ENCODE measurements around the gene MYH6. TPM values are rescaled to one million over a fixed set of nuclear protein-coding genes. Genes with fewer than 3 reads are reported as not detected.
"Not testable (repeated sequence)": the region's sequence is repeated elsewhere in the genome, so short reads cannot be mapped to it uniquely, and the experiment has no call there.

Gene MYH6
- total RNA-seq, 1 donor from 2014 or later = 0.24 TPM

DNA sequence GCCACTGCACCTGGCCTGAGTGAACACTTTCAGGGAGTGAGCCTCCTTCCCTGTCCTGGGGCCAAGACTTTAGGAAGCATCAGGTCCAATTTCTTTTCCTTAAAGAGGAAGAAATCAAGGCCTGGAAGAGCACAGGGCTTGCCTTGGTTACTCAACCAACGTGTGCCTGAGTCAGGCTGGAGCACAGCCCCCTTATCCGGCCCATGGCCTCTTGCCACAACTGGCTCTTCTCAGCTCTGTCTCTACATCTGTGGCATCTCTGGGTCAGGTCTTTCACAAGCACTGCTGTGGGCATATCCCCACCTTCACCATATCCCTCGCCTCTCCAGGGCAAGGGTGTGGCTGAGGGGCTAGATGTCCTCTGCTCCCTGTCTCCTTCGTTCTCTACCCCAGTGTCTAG is 6.8 kb downstream of the MYH6 start:
- peaks cover 9% of the 10 kb centered on the region for H3K4me1 Mint-ChIP-seq (ENCODE audit: unreplicated experiment)
- no peaks in the 10 kb centered on the region for H3K36me3 Mint-ChIP-seq
- H3K27ac Mint-ChIP-seq = no peak overlapping the region
- DNase-seq (ENCODE audit: extremely low spot score, unreplicated experiment) = no peak
- H3K9me3 Mint-ChIP-seq = no peaks in the 10 kb centered on the region
- no peak for TF ChIP-seq CTCF (conservative IDR thresholded peaks at IDR 0.05)
- no peak overlapping the region for H3K4me3 Mint-ChIP-seq
- H3K27me3 Mint-ChIP-seq = peaks cover 20% of the 10 kb centered on the region

DNA sequence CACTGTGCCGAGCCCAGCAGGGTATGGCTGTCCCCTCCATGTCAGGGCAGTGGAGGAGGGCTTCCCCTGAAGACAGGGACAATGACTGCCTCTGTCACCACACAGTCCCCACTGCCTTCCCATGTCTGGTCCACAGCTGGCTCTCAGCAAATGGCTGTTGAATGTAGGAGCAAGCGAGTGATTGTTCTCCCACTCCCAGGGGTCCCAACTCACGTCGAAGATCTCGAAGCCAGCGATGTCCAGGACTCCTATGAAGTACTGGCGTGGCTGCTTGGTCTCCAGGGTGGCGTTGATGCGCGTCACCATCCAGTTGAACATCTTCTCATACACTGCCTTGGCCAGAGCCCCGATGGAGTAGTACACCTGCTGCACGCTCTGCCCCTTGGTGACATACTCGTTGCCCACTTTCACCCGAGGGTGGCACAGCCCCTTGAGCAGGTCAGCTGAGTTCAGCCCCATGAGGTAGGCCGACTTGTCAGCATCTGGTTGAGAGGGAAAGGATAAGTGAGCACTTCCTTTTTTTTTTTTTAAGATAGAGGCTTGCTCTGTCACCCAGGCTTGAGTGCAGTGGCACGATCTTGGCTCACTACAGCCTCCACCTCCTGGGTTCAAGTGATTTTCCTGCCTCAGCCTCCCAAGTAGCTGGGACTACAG is 7.5 kb downstream of the MYH6 start:
- not testable (repeated sequence) for DNase-seq (ENCODE audit: extremely low spot score, unreplicated experiment); H3K4me1 Mint-ChIP-seq (ENCODE audit: unreplicated experiment); H3K27ac Mint-ChIP-seq; H3K36me3 Mint-ChIP-seq; H3K4me3 Mint-ChIP-seq; H3K9me3 Mint-ChIP-seq
- peaks cover 15% of the 10 kb centered on the region for H3K27me3 Mint-ChIP-seq

GRCh38 chr14:23399591-23399990 is 8.5 kb downstream of the MYH6 start:
- H3K4me1 Mint-ChIP-seq (ENCODE audit: unreplicated experiment) = peaks cover 9% of the 10 kb centered on the region
- no peaks in the 10 kb centered on the region for H3K9me3 Mint-ChIP-seq
- H3K4me3 Mint-ChIP-seq = no peak overlapping the region
- no peaks in the 10 kb centered on the region for H3K36me3 Mint-ChIP-seq
- peaks cover 11% of the 10 kb centered on the region for H3K27me3 Mint-ChIP-seq
- H3K27ac Mint-ChIP-seq = peak overlapping the region; percentile 51
- DNase-seq (ENCODE audit: extremely low spot score, unreplicated experiment) = no peak
- no peak for TF ChIP-seq CTCF (conservative IDR thresholded peaks at IDR 0.05)

- TF ChIP-seq CTCF (conservative IDR thresholded peaks at IDR 0.05) = no peak
- Mint-ChIP-seq H3K9me3 (no peaks in the 10 kb centered on the region), H3K36me3 (no peaks in the 10 kb centered on the region), H3K27ac (no peak overlapping the region), H3K4me1 (ENCODE audit: unreplicated experiment) (peaks cover 9% of the 10 kb centered on the region), H3K27me3 (peaks cover 11% of the 10 kb centered on the region), H3K4me3 (no peak overlapping the region)
- DNase-seq (ENCODE audit: extremely low spot score, unreplicated experiment) = no peak
Measured at GRCh38 chr14:23399136-23399535, 8.9 kb downstream of the MYH6 start.

DNA sequence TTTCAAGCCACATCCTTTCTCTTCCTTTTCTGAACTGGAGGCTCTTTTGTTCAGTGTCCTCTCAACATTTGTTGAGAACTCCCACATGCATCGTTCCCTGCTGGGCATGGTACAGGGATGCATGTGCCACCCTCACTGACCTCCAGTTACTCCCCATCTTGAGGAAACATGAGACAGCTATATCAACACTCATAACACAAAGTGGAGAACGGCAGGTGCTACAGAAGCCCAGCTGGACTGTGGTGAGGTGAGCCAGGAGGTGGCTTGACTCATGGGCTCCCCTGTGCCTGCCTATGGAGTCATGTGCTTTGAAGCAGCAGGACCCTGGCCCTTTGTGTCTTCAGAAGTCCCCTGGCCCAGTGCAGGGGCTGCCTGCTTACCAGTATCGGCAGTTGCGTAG is 9.7 kb downstream of the MYH6 start:
- H3K9me3 Mint-ChIP-seq = peaks cover 3% of the 10 kb centered on the region
- no peak for DNase-seq (ENCODE audit: extremely low spot score, unreplicated experiment)
- H3K36me3 Mint-ChIP-seq = no peaks in the 10 kb centered on the region
- H3K4me3 Mint-ChIP-seq = no peak overlapping the region
- TF ChIP-seq CTCF (conservative IDR thresholded peaks at IDR 0.05) = no peak
- H3K27ac Mint-ChIP-seq = no peak overlapping the region
- H3K27me3 Mint-ChIP-seq = peaks cover 7% of the 10 kb centered on the region
- H3K4me1 Mint-ChIP-seq (ENCODE audit: unreplicated experiment) = peaks cover 9% of the 10 kb centered on the region

- TF ChIP-seq CTCF (conservative IDR thresholded peaks at IDR 0.05) = no peak
- H3K27ac Mint-ChIP-seq = no peak overlapping the region
- H3K36me3 Mint-ChIP-seq = no peaks in the 10 kb centered on the region
- peaks cover 3% of the 10 kb centered on the region for H3K9me3 Mint-ChIP-seq
- no peak overlapping the region for H3K4me3 Mint-ChIP-seq
- peaks cover 9% of the 10 kb centered on the region for H3K4me1 Mint-ChIP-seq (ENCODE audit: unreplicated experiment)
- H3K27me3 Mint-ChIP-seq = peaks cover 10% of the 10 kb centered on the region
- no peak for DNase-seq (ENCODE audit: extremely low spot score, unreplicated experiment)
Measured at GRCh38 chr14:23396781-23397407, 11.2 kb downstream of the MYH6 start.

All from type B pancreatic cell (in vitro differentiated cells).